ENCODE results near the gene NUDCD2.
"Not testable (repeated sequence)": the region's sequence is repeated elsewhere in the genome, so short reads cannot be mapped to it uniquely, and the experiment has no call there.

Gene NUDCD2

DNA sequence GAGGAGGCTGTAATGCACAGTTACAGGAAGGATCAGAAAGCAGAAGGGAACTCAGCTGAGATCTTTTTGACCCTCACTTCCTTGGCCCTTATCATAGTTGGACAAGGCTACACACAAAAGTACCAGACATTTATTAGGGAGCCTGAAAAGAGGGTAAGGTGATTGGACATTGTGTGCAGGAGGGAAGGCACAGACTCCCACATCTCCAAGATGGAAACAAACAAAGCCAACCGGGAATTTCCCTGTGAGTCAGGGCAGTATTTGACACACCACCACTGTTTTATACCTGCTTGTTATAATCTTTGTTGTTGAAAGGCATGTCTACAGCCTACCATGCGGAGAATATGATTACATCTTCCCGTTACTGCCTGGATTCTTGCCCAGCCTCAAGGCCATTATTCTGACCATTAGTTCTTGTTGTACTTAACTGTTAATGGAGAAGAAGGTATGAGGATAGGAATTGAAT lies 25.5 kb downstream of the NUDCD2 start:
- DNase-seq (ENCODE audit: low read depth, low spot score): peak; percentile 64
- no peak overlapping the region for H3K27ac ChIP-seq

DNA sequence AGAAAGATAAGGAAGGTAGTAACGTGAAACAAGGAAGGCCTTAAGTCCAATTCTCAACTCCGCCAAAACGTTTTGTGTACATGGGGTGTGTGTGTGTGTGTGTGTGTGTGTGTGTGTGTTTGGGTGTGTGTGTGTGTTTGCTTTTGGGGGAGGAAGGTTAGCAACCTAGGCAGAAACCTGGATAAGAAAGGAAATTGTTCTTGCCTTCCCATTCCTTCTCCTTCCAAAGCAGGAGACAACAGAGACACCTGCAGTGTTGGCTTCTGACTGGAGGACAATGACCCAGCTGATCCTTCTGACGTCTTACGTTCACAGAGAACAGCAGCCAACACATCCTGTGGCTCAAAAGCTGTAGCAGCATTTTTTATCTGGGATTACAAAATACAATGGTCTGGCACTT lies 26.6 kb downstream of the NUDCD2 start:
- H3K27ac ChIP-seq: no peak overlapping the region
- DNase-seq (ENCODE audit: low read depth, low spot score): no peak

DNA sequence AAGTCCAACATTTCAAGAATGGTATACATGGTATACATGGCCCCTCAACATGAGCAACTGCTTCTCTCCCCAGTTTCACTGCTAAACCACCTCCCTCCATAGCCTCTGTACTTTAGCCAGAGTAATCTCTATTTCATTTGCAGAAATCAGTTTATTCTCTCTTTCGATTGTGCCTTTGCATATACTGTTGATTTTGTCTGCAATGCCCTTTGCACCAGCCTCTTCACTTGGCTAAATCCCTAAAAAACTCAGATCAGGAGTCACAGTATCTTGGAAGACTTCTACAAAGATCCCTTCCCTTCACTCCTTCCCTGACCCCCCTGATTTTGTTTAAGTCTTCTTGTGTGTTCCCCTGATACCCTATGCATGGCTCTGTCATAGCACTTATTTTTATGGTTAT lies 27.4 kb downstream of the NUDCD2 start:
- no peak for DNase-seq (ENCODE audit: low read depth, low spot score)
- H3K27ac ChIP-seq: no peak overlapping the region

GRCh38 chr5:163426128-163426527 lies 33.8 kb downstream of the NUDCD2 start:
- DNase-seq (ENCODE audit: low read depth, low spot score); H3K27ac ChIP-seq: not testable (repeated sequence)

GRCh38 chr5:163424836-163425235 lies 35.1 kb downstream of the NUDCD2 start:
- no peak for DNase-seq (ENCODE audit: low read depth, low spot score)
- H3K27ac ChIP-seq: no peak overlapping the region

GRCh38 chr5:163415673-163416072 lies 44.2 kb downstream of the NUDCD2 start:
- not testable (repeated sequence) for H3K27ac ChIP-seq; DNase-seq (ENCODE audit: low read depth, low spot score)

DNA sequence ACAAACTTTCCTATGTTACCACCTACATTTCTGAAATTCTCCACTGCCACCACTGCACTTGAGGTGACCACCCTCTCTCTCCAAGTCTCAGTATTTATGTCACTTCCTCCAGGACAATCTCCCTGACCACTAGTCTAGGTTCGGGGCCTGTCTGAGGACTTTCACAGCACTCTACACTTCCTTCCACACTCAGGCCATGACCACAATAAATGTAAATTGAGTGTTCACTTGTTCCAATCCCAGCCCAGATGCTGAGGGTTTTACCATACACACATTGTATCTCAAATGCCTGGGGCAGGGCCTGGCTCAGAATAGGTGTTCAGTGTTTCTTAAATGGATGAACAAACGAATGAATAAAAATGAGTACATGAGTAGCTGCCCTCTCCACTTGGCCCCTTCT lies 49.4 kb downstream of the NUDCD2 start:
- H3K27ac ChIP-seq: no peak overlapping the region
- DNase-seq (ENCODE audit: low read depth, low spot score): no peak

DNA sequence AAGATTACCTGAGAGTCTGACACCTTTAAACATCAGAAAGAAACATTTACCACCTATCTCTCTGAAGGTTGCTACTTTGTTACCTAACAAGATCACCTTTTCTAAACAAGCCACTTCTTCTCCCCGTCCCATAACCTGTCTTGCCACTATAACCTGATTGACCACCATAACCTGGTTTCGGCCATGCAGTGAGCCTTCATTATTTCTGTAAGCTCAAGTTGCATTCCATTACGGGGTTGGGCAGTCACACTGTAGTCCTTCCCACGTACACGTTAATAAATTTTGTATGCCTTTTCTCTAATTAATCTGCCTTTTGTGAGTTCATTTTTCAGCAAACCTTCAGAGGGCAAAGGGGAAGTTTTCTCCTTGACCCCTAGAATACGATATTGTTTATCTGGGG lies 50.5 kb downstream of the NUDCD2 start:
- peak; percentile 36 for DNase-seq (ENCODE audit: low read depth, low spot score)
- peak overlapping the region; percentile 30 for H3K27ac ChIP-seq

- no peak overlapping the region for H3K27ac ChIP-seq
- DNase-seq (ENCODE audit: low read depth, low spot score): no peak
These were observed 51.5 kb downstream of the NUDCD2 start for GRCh38 chr5:163408311-163408923.

- DNase-seq (ENCODE audit: low read depth, low spot score): no peak
- H3K27ac ChIP-seq: peak overlapping the region; percentile 29
These were observed 52.8 kb downstream of the NUDCD2 start for GRCh38 chr5:163407034-163407655.

- H3K27ac ChIP-seq: no peak overlapping the region
- no peak for DNase-seq (ENCODE audit: low read depth, low spot score)
These were observed 55.3 kb downstream of the NUDCD2 start for GRCh38 chr5:163404364-163405173.

DNA sequence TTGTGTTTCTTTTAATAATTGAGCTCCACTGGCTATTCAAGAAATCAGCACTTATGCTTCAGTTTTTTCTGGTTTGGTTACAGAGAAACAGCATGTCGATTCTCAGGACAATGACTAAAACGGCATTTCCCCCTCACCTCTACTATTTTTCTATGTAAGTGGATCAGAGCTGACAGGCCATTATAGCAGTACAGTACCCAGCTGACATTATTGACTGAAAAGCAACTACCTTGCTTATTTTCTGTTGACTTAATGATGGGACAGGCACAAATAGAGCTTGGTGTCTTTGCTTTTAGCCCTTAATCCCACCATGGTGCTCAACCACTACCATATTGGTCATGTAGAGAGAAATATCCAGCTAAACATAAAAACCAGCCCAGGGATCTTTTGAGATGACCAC lies 57.9 kb downstream of the NUDCD2 start:
- DNase-seq (ENCODE audit: low read depth, low spot score): no peak

GRCh38 chr5:163401271-163401670 lies 58.6 kb downstream of the NUDCD2 start:
- DNase-seq (ENCODE audit: low read depth, low spot score): no peak
- no peak overlapping the region for H3K27ac ChIP-seq

More for the DNA sequence above, 57.9 kb downstream of the NUDCD2 start:
- no peak overlapping the region for H3K27ac ChIP-seq

- no peak overlapping the region for H3K27ac ChIP-seq
- no peak for DNase-seq (ENCODE audit: low read depth, low spot score)
These were observed 60.0 kb downstream of the NUDCD2 start for GRCh38 chr5:163399923-163400322.

DNA sequence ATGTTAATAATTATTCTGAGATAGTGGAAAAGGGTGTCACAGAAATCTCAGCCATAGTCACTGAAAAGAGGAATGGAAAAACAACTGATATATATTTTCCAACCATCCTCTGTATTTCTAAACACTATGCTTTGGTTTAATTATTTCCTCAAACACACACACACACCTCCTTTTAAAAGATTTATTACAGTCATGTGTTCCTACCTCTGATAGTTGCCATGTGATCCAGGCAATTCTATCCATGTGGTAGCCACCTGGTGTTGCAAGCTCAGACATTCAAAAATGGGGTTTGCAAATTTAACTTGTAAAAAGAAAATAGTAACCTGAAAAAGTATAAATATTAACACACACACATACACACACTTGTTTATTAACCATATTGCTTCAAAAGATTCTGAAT lies 62.5 kb downstream of the NUDCD2 start:
- H3K27ac ChIP-seq: no peak overlapping the region
- DNase-seq (ENCODE audit: low read depth, low spot score): no peak

- H3K27ac ChIP-seq; DNase-seq (ENCODE audit: low read depth, low spot score): not testable (repeated sequence)
These were observed 63.0 kb downstream of the NUDCD2 start for GRCh38 chr5:163396818-163397340.
